GM21737 (cell line): Measurements from ENCODE around the gene SPDYE17.
"Not testable (repeated sequence)": the region's sequence is repeated elsewhere in the genome, so short reads cannot be mapped to it uniquely, and the experiment has no call there.

ENCODE experiments used
- ATAC-seq: cut with Tn5 transposase; IDR thresholded peaks from one replicate; pipeline ENCODE4 v1.9.1; 2021; ENCODE audit warnings: mild to moderate bottlenecking, moderate library complexity; ENCODE audit not compliant: unreplicated experiment

SPDYE17 gene

DNA sequence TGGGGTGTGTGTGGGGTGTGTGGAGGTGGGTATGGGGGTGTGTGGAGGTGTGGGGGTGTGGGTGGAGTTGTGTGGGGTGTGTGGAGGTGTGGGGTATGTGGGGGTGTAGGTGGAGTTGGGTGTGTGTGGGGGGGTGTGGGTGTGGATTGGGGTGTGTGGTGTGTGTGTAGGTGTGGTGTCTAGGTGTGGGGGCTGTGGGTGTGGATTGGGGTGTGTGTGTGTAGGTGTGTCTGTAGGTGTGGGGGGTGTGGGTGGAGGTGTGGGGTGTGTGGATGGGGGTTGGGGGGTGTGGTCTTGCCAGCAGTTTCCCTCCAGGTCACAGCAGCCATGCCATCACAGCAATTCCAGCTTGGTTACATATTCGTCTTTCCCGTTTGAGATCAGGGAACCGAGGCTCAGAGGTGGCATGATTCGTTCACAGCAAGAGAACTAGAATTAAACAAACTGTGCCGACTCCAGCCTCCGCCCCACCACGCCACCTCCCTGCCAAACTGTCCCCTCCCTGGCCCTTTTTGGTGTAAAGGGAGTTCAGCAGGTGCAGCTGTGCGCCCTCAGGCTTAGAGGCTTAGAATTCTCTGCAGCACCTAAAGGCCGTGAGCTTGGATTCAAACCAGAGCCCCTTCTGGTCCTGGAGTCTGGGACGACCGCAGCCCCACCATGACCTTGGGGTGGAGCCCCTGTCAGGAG lies 33.3 kb downstream of the SPDYE17 start:
- not testable (repeated sequence) for ATAC-seq

DNA sequence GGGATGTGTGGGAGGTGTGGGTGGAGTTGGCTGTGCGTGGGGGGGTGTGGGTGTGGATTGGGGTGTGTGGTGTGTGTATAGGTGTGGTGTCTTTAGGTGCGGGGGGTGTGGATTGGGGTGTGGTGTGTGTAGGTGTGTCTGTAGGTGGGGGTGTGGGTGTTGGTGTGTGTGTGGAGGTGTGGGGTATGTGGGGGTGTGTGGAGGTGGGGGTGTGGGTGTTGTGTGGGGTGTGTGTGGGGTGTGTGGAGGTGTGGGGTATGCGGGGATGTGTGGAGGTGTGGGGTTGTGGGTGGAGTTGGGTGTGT lies 33.9 kb downstream of the SPDYE17 start:
- ATAC-seq = no peak

DNA sequence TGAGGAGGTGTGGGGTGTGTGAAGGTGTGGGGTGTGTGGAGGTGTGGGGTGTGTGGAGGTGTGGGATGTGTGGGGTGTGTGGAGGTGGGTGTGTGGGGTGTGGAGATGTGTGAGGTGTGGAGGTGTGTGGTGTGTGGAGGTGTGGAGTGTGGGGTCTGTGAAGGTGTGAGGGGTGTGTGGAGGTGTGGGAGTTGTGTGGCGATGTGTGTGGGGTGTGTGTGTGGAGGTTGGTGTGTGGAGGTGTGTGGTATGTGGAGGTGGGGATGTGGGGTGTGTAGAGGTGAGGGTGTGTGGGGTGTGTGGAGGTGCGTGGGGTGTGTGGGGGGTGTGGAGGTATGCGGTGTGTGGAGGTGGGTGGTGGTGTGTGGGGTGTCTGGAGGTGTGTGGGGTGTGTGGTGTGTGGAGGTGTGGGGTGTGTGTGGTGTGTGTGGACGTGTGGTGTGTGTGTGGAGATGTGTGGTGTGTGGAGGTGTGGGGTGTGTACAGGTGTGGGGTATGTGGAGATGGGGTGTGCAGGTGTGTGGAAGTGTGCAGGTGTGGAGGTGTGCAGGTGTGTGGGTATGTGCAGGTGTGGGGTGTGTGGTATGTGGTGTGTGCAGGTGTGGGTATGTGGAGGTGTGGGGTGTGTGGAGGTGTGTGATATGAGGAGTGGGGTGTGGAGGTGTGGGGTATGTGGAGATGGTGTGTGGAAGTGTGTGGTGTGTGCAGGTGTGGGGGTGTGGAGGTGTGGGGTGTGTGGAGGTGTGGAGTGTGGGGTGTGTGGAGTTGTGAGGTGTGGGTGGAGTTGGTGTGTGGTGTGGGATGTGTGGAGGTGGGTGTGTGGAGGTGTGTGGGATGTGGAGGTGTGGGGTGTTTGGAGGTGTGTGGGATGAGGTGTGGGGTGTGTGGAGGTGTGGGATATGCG lies 34.5 kb downstream of the SPDYE17 start:
- no peak for ATAC-seq

DNA sequence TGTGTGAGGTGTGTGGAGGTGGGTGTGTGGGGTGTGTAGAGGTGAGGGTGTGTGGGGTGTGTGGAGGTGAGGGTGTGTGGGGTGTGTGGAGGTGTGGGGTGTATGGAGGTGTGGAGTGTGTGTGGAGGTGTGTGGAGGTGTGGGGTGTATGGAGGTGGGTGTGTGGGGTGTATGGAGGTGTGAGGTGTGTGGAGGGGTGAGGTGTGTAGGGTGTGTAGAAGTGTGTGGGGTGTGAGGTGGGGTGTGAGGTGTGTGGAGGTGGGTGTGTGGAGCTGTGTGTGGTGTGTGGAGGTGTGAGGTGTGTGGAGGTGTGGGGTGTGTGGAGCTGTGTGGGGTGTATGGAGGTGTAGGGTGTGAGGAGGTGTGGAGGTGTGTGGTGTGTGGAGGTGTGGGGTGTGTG lies 35.2 kb downstream of the SPDYE17 start:
- ATAC-seq = not testable (repeated sequence)

DNA sequence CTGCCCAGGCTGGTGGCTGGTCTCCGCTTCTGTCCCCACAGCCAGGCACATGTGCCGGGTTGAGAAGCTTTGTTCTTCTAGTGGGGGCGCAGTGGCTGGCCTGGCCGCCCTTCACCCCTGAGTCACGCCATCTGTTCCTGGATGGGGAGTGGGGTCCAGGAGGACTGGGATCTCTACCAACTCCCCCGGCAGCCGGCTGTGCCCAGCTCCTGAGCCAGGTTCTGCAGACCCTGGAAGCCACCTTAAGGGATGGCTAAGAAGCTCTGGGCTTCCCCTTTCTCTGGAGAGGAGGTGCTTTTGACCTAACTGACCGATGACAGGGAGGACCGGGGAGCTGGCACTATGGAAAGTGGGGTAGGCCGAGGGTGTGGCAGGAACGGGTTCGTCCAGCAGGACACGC lies 37.9 kb downstream of the SPDYE17 start:
- not testable (repeated sequence) for ATAC-seq

DNA sequence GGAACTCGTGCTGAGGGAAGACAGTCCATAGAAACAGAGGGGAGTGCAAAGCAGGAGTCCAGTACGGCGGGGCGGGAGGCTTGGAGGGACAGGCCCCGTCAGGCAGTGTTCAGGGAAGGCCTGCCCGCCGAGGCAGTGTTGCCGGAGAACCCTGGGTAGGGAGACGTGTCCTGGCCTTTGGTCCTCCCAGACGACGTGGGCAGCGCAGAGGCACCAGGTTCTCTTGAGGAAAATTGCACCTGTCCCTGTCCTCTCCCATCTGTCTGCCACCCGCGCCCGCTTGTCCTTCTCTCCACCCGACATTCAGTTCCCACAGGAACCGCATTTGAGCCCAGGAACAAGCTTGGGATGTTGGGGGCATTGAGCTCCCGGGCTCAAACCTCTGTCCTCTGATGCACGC lies 38.3 kb downstream of the SPDYE17 start:
- not testable (repeated sequence) for ATAC-seq

DNA sequence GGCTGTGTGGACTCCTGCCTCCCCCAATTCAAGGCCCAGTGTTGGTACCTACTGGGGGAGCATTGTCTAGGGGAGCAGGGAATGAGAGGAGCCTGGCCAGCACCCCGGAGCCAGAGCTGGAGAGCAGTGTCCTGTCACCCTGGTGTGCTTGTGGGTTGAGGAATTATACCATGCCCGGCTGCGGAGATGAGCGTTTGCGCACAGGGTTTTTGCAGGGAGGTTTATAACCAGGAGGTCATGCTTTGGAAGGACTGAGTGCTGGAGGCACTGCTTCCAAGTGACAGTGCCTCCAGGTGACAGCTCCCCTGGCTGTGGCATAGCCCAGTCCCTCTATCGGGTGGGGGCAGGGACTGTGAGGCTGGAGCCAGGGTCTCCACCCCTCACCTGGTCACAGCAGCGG lies 39.3 kb downstream of the SPDYE17 start:
- not testable (repeated sequence) for ATAC-seq

DNA sequence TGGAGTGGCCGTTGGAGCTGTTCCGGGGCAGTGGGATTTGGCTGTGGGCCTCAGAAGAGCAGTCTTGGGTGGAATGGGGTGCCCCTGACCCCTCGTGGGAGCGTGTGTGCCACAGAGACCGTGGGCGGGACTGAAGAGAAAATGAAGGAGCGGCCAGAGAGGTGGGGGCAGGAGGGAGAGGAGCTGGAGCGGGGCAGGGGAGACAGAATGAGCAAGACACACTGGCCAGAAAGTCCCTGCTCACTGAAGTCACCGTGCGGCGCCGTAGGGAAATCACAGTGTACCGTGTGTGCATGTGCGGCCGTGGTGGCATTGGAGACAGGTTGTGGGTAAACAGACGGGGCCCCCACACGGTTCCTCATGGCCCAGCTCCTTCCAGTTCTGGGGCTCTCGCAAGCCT lies 40.0 kb downstream of the SPDYE17 start:
- not testable (repeated sequence) for ATAC-seq

DNA sequence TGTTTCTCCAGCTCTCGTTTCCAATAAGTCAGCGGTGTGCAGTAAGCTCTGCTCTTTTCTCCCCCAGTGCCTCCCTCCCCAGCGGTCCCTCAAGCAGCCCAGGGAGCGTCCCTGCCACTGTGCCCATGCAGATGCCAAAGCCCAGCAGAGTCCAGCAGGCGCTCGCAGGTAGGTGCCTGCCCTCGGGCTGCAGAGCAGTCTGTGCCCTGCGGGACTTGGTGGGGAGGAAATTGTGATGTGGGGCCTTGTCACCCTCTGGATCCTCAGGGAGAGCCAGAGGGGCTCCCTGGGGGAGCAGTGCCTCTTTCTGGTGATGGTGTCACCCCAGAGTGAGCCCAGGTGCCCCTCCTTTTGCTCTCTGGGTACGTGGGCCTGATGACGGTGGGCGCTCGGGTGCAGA lies 42.0 kb downstream of the SPDYE17 start:
- ATAC-seq = not testable (repeated sequence)

DNA sequence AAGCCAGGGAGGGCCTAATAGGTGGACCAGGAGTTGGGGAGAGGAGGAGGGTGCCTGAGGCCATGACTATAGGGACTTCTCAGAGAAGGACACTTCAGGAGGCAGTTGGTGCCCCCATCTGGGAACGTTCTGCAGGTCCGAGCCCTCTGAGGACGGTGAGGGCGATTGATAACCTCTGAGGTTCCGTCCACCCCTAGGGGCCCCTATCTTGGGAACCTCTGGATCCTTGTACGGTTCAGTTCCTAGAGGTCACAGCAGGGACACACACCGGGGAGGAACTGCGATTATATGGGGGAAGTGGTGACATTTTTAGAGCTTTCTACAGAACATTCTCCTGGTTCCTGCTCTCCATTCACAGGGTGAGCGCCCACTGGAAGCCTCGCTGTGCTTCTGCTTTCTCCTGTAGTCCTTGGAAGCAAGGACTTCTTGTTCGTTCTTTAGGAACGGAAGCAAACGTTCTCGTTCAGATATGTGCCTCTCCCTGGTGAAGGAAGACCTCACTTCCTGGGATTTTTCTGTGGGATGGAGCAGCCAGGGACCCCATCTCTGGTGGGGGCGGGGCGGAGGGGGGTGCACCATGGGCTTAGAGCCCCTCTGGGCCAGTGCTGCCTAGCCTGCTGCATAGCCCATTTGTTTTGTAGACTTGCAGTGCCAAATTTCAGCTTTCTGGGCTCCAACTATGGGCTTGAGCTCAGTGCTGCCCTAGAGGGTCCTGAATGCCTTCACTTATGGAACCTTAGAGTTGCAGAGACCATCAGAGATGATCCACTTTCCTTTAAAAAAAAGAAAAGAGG lies 46.0 kb downstream of the SPDYE17 start:
- ATAC-seq = not testable (repeated sequence)

DNA sequence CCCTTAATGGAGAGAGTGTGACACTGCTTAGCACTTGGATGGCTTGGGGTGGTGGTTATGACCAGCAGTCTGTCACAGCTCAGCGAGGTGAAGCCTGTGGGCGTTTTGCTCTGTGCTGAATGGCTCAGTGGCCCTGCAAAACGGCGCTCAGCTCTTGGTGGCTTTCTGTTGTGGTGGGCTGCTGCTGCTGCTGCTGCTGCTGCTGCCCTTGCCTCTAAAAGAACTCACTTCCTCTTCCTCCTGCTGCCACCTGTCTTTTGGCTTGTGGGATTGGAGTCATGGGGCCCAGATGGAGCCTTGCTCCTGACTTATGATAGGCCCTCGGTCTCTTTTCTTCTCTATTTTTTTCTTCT lies 47.4 kb downstream of the SPDYE17 start:
- ATAC-seq = peak; percentile 97

DNA sequence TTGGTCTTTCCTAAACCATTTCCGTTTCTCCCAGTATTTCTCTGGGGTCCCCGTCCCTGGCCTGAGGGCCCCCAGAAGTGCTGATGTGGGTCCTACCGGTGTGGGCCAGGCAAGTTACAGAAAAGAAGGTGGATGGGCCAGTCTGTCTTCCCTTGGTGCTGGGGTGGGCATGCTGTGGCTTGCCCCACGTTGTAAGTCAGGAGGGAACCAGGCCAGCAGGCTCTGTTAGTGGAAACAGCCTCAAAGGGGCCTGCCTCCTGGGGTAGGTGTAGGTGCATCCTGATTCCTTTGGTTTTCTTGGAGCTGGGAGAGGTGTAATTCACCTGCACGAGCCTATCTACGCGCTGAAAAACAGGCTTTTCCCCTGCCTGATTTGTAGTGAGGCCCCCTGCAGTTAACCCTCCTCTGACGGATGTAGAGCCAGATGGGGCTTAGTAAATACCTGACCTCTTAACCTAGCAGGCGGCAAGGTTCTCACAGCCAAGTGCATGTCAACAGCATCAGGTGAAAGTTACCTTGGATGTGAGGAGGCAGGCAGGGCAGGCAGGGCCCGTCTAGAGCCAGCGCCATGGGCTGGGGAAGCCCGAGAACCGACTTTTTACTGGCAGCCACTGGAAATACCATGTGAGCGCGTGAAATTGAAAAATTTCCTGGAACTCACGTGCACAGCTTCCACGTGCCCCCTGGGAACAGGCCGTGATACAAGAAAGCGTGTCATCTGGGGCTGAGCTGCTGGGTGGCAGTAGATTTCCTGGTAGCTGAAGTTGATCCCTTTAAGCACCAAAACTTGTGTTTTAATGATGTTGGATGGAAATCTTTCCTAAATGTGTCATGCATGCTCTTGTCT lies 48.0 kb downstream of the SPDYE17 start:
- ATAC-seq = not testable (repeated sequence)

DNA sequence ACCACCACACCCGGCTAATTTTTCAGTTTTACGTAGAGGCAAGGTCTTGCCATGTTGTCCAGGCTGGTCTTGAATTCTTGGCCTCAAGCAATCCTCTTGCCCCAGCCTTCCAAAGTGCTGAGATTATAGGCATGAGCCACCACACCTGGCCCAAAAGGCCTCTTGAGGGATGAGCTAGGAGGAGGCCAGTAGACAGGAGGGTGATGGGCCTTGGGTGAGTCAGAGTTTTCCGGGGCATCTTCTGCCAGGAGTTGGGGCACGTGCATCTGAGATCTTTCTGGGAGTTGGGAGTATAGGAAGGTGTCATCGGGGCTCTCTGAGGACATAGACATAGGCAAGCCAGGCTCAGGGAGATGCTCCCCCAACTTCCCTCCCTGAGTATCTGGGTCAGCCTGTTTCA lies 48.8 kb downstream of the SPDYE17 start:
- not testable (repeated sequence) for ATAC-seq

DNA sequence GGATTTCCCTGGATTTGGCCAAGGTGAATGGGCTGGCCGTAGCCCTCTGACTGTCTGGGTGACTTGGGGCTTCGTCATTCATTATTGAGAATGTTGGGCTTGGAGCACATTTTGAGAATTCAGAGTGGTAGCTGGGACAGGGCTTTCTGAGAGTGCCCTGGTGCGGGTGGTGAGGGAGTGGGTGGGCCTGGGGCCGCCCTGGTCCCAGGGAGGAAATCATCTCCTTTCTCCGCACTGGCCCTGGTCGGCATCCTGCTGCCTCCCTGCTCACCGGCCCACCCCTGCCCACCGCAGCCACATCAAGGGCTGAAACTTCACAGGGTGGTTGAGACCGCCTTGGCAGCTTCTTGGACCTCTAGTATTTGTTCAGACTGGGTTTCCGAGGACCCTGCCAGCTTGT lies 49.7 kb downstream of the SPDYE17 start:
- not testable (repeated sequence) for ATAC-seq

DNA sequence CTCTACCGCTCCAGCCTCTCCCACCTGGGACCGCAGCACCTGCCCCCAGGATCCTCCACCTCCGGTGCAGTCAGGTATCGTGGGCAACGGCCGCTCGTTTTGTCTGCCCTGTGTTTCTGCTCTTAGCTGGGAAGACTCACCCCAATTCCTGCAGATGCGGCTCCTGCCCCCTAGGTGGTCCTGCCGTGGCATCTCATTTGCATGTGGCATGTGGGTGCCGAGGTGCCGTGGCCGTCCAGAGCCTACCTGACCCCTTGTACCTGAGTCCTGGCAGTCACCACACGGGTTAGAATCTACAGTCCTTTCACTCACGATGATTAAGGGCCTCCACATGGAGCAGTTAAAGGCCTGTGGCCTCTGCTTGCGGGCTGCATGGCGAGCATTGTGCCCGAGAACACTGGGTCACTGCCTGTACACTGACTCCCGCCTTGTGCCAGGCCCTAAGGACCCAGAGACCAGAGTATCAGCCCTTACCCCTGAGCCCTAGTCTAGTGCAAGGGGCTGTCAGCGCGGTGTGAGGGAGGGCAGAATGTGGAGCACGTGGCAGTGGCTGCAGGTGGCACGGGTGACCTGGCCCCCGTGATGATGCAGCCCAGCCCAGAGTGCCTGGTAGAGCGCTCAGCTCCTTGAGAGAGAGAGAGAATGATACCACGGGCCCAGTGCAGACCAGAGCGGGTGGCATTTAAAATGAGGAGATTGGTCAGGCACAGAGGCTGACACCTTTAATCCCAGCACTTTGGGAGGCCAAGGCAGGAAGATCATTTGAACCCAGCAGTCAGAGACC lies 50.8 kb downstream of the SPDYE17 start:
- not testable (repeated sequence) for ATAC-seq

DNA sequence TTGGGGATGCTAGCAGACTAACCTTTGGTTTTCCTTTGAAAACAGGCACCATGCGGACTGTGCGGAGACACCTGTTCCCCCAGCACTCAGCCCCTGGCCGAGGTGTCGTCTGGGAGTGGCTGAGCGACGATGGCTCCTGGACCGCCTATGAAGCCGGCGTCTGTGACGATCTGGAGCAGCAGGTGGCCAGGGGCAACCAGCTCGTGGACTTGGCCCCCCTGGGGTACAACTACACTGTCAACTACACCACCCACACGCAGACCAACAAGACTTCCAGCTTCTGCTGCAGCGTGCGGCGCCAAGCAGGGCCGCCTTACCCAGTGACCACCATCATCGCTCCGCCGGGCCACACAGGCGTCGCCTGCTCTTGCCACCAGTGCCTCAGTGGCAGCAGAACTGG lies 51.6 kb downstream of the SPDYE17 start:
- ATAC-seq = not testable (repeated sequence)

DNA sequence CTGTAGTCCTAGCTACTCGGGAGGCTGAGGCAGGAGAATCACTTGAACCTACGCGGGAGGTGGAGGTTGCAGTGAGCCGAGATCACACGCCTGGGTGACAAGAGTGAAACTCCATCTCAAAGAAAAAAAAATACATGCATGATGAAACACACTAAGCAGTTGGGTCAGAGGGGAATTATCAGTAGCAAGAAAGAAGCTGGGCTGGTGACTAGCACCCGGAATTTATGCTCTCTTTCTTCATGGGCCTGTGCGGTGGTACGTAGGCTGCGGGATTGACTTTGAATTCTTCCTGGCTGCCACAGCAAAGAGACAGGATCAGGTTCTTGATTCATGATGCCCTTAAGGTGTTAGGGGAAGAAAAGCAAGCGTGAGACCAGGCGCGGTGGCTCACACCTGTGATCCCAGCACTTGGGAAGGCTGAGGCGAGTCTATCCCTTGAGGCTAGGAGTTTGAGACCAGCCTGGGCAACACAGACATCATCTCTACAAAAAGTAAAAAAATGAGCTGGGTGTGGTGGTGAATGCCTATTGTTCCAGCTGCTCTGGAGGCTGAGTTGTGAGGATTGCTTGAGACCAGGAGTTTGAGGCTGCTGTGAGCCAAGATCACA lies 54.3 kb downstream of the SPDYE17 start:
- not testable (repeated sequence) for ATAC-seq

DNA sequence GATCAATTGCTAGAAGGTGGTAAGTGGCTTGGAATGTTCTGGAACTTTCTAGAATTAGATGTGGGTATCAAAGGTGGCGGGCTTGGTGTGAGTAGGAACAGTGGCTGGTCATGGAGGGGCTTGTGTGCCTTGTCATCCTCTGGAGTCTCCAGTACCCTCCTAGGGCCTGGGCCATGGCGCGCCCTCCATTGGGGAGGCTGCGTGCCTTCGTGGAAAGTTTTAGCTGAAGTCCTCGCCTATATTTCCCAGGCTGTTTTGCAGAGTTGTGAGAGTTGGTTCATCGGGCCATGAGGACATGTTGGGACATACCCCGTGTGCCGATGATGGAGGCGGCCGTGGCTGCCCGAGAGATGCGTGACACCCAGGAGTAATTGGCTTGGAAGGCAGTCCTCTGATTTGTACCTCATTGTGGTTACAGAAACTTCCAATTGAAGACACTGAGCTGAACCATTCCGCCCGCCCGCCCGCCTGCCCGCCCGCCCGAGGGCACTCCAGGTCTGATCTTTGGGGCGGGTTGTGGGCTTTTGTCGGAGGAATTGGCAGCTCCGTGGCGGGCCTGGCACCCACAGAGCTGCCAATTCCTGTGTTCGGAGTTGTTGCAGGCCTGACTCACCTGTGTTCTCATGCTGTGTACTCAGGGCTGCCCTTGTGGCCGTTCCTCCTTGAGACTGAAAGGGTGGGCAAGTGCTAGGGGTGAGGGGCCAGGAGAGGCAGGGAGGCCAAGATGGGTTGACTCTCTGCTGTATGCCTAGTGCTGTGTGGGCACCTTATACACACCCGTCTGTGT lies 57.2 kb downstream of the SPDYE17 start:
- not testable (repeated sequence) for ATAC-seq

DNA sequence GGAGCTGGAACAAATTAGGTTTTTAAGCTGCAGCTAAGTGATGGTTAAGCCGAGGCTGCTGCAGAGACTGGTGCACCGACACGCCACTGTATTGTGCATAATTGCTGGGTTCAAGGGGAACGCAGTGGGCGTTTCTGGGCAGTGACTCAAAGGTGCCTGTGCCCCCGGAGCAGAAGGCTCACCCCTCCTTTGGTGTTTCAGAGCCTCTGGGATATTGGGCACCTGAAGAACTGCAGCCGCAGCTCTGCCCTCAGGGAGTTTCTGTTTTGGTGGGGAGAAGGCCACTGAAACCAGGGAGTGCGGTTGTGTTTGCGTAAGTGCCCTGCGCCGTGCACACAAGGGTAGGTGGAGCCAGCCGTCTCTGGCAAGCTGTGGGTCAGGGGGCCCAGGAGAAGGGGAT lies 57.8 kb downstream of the SPDYE17 start:
- ATAC-seq = not testable (repeated sequence)
